HG03521 (cell line): Measurements from ENCODE around the gene FBXO4.
A peak's percentile ranks its signal among the peaks of the same experiment; 100 is the strongest.

Experiments
- ATAC-seq: cut with Tn5 transposase; IDR thresholded peaks from one replicate; pipeline ENCODE4 v1.9.1; 2021; ENCODE audit warnings: mild to moderate bottlenecking, moderate library complexity; ENCODE audit not compliant: unreplicated experiment

The FBXO4 gene, protein sequence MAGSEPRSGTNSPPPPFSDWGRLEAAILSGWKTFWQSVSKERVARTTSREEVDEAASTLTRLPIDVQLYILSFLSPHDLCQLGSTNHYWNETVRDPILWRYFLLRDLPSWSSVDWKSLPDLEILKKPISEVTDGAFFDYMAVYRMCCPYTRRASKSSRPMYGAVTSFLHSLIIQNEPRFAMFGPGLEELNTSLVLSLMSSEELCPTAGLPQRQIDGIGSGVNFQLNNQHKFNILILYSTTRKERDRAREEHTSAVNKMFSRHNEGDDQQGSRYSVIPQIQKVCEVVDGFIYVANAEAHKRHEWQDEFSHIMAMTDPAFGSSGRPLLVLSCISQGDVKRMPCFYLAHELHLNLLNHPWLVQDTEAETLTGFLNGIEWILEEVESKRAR

DNA sequence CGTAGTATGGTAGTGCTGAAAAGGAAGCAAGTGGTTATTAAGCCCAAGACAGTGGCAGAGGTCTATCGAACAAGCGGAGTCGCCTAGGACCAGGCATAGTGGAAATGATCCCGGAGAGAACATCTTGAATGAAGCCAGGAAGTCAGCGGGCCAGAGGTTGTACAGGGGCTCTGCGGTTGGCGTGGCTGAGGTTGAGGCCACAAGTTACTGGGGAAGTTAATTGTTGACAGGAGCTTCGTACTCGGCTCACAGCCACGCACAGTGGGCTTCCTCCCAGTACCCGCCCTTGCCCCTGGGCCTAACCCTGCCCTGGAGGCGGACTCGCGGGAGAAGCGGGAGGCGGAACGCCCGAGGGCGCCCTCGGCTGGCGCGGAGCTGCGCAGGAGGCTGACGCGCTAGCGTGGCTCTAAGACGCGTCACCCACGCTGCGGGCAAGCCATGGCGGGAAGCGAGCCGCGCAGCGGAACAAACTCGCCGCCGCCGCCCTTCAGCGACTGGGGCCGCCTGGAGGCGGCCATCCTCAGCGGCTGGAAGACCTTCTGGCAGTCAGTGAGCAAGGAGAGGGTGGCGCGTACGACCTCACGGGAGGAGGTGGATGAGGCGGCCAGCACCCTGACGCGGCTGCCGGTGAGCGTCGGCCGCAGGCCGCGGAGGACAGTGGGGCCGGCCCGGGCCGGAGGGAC is at the start of gene FBXO4:
Gene FBXO4 (plus strand): TSS at position 410 of the 683 bp plus-strand sequence. CDS start 29 bp downstream, at position 439.
- peak; percentile 88 for ATAC-seq

GRCh38 chr5:41876678-41877077 is 48.4 kb upstream of the FBXO4 start:
- no peak for ATAC-seq

DNA sequence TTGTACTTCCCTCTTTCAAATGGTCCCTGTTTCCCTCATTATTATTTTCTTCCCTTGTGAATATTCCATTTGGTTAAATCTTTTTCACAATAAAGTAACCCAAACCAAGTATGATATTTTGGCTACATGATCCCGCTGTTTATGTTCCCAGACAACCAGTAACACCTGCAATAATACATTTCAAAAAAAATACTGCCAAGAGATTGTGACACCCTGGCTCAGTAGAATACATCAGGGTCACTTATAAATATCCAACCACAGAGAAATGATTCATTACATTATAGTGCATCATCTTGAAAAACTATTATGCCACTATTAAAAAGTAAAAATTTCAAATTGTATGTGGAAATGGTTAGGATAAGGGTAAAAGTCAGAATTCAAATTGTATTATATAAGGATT is 47.7 kb upstream of the FBXO4 start:
- no peak for ATAC-seq

GRCh38 chr5:41878173-41878572 is 46.9 kb upstream of the FBXO4 start:
- no peak for ATAC-seq

DNA sequence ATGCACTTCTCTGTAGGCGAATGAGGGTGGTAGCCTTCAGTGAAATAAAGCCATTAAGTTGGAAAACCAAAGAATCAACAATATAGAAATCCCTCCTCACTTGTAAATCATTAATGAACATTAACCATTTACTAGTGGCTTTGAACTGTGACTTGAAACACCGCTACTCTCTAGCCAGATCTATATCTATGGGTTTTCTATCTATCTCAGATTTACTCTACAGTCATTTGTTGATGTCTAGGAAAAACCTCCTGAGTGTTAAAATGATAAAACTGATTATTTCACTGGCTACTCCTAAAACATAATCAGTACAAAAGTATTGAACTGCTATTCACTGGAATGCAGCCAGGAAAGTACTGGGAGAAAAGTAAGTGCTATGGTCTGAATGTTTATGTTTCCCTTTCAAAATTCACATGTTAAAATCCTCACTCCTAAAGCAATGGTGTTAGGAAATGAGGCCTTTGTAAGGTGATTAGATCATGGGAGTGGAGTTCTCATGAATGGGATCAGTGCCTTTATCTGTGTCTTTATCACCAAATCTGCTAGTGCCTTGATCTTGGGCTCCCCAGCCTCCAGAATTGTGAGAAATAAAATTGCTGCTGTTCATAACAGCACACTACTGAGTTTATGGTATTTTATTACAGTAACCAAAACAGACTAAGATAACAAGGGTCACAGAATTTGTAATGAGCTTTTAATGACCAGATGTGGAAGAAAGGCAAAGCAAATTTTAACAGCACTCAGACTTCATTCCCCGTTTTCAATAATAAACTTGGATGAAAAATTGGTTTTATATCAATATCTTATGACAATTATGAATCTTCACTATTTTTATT is 46.2 kb upstream of the FBXO4 start:
- ATAC-seq, result no peak

- no peak for ATAC-seq
Observed at GRCh38 chr5:41882765-41883164, 42.3 kb upstream of the FBXO4 start.

- no peak for ATAC-seq
Observed at GRCh38 chr5:41883243-41883642, 41.8 kb upstream of the FBXO4 start.

DNA sequence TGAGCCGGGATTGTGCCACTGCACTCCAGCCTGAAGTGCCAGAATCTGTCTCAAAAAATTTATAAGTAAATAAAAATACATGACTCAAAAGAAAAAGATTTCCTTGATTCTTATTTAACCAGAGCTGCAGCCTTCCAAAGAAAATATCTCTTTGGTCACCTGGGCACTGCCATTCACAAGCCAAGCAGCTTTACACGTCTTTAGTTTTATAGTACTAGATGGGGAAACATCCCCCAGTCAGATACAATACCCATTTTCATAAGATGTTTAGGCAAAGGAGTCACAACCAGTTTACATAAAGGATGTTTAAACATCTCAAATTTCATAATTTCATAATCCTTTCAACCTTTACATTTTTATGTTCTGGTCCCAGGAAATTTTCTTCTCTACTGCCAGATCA is 41.1 kb upstream of the FBXO4 start:
- ATAC-seq, result no peak

DNA sequence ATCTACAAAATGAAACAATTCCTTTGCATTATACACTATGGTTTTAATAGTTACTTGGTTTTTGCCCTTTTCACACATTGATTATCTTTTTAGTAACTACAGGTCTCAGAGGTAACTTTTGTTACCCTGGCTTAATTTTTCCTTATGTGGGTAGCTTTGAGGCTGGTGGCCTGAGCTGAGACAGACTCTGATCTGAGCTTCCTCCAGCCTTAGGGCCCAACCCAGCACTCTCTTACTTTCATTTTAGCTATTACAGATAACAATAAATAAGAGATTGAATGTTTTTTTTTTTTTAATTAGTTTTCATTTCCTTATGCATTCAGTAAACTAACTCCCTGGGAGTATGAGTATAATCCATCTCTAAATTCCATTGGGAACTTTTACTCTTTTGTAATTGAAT is 39.8 kb upstream of the FBXO4 start:
- no peak for ATAC-seq

GRCh38 chr5:41891066-41891707 is 33.9 kb upstream of the FBXO4 start:
- no peak for ATAC-seq

DNA sequence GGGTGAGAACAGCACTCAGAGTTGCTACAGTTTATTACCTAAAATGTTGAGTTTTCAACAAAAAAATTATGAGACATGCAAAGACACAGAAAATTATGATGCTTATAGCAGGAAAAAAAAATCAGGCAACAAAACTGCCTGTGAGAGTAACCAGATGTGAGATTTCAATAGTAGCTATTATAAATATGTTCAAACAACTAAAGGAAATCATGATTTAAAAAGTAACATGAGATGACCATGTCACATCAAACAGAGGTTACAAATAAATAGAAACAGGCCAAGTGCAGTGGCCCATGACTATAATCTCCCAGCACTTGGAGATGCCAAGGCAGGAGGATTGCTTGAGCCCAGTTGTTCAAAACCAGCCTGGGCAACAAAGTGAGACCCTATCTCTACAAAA is 33.0 kb upstream of the FBXO4 start:
- ATAC-seq, result no peak

GRCh38 chr5:41893074-41893851 is 31.8 kb upstream of the FBXO4 start:
- peak; percentile 52 for ATAC-seq

DNA sequence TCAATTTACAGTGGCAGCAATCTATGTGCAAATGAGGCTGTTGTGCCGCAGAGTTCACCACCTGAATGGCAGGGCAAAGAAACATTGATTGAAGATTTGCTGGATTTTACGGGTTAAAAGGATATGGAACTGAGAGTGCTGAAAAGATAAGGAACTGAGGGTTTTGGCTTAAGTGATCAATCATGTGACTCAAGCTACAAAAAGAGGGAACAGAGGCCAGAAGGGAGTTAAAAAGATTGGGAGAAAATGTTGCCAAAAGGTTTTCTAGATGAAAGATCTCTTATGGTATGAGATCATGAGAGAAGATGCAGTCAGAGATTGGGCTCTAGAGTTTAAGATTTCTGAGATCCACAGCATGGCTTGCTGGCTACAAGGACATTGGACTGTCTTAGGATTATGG is 28.9 kb upstream of the FBXO4 start:
- ATAC-seq, result no peak

DNA sequence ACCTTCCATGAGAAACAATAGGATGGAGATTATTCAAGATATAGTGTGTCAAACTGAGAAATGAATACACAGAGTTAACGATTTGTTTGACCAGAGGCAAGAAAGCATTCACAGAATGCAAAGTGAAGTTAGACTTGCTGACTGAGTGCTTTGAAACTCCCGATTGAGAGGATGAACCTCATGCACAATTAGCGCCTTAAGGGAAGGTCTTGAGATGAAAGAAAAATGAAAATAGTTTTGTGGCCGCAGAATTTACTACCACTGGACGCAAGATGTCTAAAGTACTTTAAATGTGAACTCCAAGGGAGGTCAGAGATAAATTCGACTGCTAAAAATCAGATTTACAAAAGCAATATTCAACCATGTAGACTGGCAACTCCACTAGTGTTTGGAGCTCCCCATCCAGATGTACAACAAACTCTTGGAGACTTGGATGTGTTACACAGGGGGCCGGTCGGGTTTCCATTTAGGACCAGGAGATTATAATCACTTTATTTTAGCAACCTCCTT is 21.6 kb upstream of the FBXO4 start:
- ATAC-seq, result no peak

DNA sequence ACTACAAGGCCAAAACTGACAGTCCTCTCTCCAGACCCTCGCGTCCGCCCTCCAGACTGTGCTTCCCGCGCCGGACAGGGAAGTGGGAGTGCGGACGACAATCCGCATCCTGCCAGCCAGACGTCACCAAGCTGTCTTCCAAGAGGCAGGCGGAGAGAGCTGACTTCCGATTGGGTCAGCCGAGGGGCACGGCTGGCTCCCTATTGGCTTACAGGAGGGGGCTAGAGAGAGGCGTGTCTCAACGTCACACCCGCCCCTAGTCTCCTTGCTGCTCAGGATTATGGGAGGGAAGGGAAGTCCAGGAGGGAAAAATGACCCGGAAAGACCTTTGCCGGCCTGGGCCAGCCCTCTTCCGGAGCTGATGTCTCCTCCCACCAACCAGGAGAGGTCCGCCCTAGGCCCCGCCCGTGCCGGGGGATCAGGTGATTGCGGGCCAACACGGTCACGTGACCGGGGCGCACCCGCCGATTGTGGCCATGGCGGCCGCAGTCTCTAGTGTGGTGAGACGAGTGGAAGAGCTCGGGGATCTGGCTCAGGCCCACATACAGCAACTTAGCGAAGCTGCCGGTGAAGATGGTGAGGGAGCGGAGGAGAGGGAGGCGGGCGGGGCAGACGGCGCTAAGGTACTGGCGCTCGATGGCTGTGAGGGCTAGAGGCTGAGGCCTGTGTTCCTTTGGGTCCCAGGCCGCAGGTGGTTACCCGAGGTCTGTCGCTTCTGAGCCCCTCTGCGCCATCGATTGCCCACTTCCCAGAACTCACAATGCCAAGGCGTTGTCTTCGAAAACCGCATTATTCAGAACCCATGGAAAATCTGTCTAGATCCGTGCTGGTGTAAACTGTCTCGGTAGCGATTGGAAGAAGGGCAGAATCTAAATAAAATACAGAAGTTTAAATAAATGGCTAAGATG is 20.9 kb upstream of the FBXO4 start, which contains the start of gene RIMOC1:
Gene RIMOC1 (plus strand): TSS at position 453 of the 908 bp plus-strand sequence. CDS start 24 bp downstream, at position 477.
- ATAC-seq, result peak; percentile 98

- ATAC-seq, result no peak
Observed at GRCh38 chr5:41906151-41906550, 18.9 kb upstream of the FBXO4 start.

GRCh38 chr5:41908374-41909079 is 16.6 kb upstream of the FBXO4 start:
- ATAC-seq, result no peak

- peak; percentile 72 for ATAC-seq
Observed at GRCh38 chr5:41918105-41918504, 7.0 kb upstream of the FBXO4 start.
